Fibroblast of pulmonary artery (primary cell): ENCODE measurements around the gene PON2.
A peak's percentile ranks its signal among the peaks of the same experiment; 100 is the strongest.

Experiments used
- DNase-seq: peaks from one replicate; pipeline ENCODE4 v3.0.0-alpha.2; 2010; ENCODE audit warnings: low read depth
- H3K4me3 ChIP-seq: replicated peaks from 2 replicates; pipeline ENCODE4 v1.5.1; 2011; ENCODE audit warnings: low read depth, mild to moderate bottlenecking, control low read depth, low read length, moderate library complexity
- CTCF ChIP-seq: IDR thresholded peaks from 2 replicates; pipeline ENCODE4 v1.5.1; 2011; ENCODE audit warnings: mild to moderate bottlenecking, control low read depth, low read length, inconsistent platforms; ENCODE audit errors: missing control alignments

PON2 gene

GRCh38 chr7:95476904-95477594, 42.2 kb upstream of the PON2 start:
- TF ChIP-seq CTCF, result peak; percentile 79
- no peak overlapping the region for H3K4me3 ChIP-seq
- peak; percentile 87 for DNase-seq

GRCh38 chr7:95476072-95476847, 41.4 kb upstream of the PON2 start:
- no peak for TF ChIP-seq CTCF
- no peak overlapping the region for H3K4me3 ChIP-seq
- DNase-seq, result no peak

DNA sequence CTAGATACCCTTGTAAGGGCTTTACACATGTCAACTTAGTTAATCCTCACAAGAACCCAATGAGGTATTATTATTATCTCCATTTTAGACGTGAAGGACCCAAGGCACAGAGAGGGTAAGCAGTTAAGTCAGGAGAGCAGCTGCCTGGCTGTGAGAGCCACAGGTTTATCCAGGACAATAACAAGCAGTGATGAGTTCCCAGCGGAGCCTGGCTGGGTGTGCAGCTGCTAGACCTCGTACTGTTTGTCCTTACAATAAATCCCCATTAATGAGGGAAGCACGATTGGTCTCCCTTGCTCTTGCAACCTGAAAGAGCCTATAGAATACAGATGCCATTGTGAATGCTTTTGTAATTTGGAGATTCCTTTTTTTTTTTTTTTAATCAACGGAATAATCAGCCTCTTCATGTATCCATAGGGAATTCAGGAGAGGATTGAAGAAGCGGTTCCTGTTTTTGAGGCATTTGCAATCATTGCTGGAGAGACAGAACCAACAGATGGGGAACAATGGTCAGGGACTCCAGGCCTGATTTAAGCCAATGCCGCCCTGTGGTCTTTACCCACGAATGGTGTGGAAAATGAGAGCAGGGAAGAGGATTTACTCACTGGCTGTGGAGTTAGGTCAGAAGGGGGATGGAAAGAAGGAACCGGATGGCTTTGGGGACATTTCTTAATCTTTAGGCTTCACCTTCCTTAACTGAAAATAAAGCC, 38.6 kb upstream of the PON2 start:
- no peak overlapping the region for H3K4me3 ChIP-seq
- no peak for DNase-seq
- no peak for TF ChIP-seq CTCF

- no peak for TF ChIP-seq CTCF
- DNase-seq, result peak; percentile 28
- no peak overlapping the region for H3K4me3 ChIP-seq
Observed at GRCh38 chr7:95472581-95473161, 37.8 kb upstream of the PON2 start.

- no peak for TF ChIP-seq CTCF
- H3K4me3 ChIP-seq, result no peak overlapping the region
- no peak for DNase-seq
Observed at GRCh38 chr7:95471071-95471470, 36.2 kb upstream of the PON2 start.

DNA sequence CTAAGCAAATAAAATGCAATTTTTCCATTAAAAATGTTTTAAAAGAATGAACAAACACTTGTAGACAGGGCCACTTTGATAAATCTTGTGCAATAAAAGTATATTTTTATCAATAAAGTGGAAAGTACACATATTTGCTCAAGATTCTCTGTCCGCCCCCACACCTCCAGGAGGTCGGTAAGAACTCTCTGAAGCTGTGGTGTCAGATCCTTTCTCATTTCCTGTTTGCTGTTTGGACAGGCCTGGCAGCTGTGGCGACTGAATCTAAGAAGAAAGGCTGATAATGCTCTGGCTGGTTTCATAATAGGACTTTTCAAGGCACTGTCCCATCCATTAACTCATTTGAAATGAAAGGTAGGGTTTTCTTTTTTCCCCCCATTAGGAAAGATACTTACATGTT, 35.6 kb upstream of the PON2 start:
- no peak for TF ChIP-seq CTCF
- no peak overlapping the region for H3K4me3 ChIP-seq
- DNase-seq, result peak; percentile 69
